Endothelial cell of hepatic sinusoid (primary cell): ENCODE data around the gene TSG101.

Experiments
- in situ Hi-C: cut with HindIII; loops from 2 replicates; pipeline ENCODE4 v1.10.0; 2017; ENCODE audit warnings: low sequenced_read_pairs

Gene TSG101

GRCh38 chr11:18495271-18495670, 31.5 kb downstream of the TSG101 start:
- in situ Hi-C loops = no loop called here

GRCh38 chr11:18493310-18493709, 33.4 kb downstream of the TSG101 start:
- in situ Hi-C loops = no loop called here

GRCh38 chr11:18492888-18493287, 33.9 kb downstream of the TSG101 start:
- in situ Hi-C loops = no loop called here

GRCh38 chr11:18491924-18492323, 34.8 kb downstream of the TSG101 start:
- in situ Hi-C loops = no loop called here

GRCh38 chr11:18490736-18491485, 35.8 kb downstream of the TSG101 start:
- in situ Hi-C loops = no loop called here

GRCh38 chr11:18490319-18490718, 36.4 kb downstream of the TSG101 start:
- in situ Hi-C loops = no loop called here

- in situ Hi-C loops = no loop called here
Observed at GRCh38 chr11:18485913-18486528, 40.7 kb downstream of the TSG101 start.

- in situ Hi-C loops = no loop called here
Observed at GRCh38 chr11:18479063-18479462, 47.7 kb downstream of the TSG101 start.

GRCh38 chr11:18472587-18472986, 54.2 kb downstream of the TSG101 start:
- in situ Hi-C loops = no loop called here

- in situ Hi-C loops = no loop called here
Observed at GRCh38 chr11:18471995-18472394, 54.7 kb downstream of the TSG101 start.

GRCh38 chr11:18468961-18469360, 57.8 kb downstream of the TSG101 start:
- in situ Hi-C loops = no loop called here

GRCh38 chr11:18468059-18468458, 58.7 kb downstream of the TSG101 start:
- in situ Hi-C loops = no loop called here

GRCh38 chr11:18466402-18466801, 60.3 kb downstream of the TSG101 start:
- in situ Hi-C loops = no loop called here

GRCh38 chr11:18463439-18463838, 63.3 kb downstream of the TSG101 start:
- in situ Hi-C loops = no loop called here

- in situ Hi-C loops = no loop called here
Observed at GRCh38 chr11:18461909-18462308, 64.8 kb downstream of the TSG101 start.

GRCh38 chr11:18459634-18460033, 67.1 kb downstream of the TSG101 start:
- in situ Hi-C loops = no loop called here

- in situ Hi-C loops = no loop called here
Observed at GRCh38 chr11:18457450-18457849, 69.3 kb downstream of the TSG101 start.

GRCh38 chr11:18455686-18456372, 70.9 kb downstream of the TSG101 start, which contains the start of gene LDHAL6A:
LDHAL6A (plus strand) TSS chr11:18455856; CDS start chr11:18456681, 825 bp downstream.
- in situ Hi-C loops = no loop called here

GRCh38 chr11:18452927-18453326, 73.8 kb downstream of the TSG101 start:
- in situ Hi-C loops = no loop called here

GRCh38 chr11:18449251-18449650, 77.5 kb downstream of the TSG101 start:
- in situ Hi-C loops = no loop called here

GRCh38 chr11:18438691-18439090, 88.1 kb downstream of the TSG101 start:
- in situ Hi-C loops = no loop called here
